Transverse colon (tissue), 4 donors: ENCODE data around the gene IFT88. TPM values are rescaled to one million over a fixed set of nuclear protein-coding genes. Genes with fewer than 3 reads are reported as not detected.

Source experiments
- DNase-seq: peaks from one replicate; pipeline ENCODE4 v3.0.0-alpha.2; 2019
- H3K27ac ChIP-seq, 4 donors: fragments of 200-600 bp; sonication (generic); 2 replicates each; pipeline ENCODE4 v1.5.1; 2016 to 2018; ENCODE audit warnings: inconsistent platforms in 4 of 4
- H3K27me3 ChIP-seq: fragments of 200-600 bp; sonication (generic); 2 replicates; pipeline ENCODE4 v1.5.1; 2017; ENCODE audit warnings: inconsistent platforms
- H3K36me3 ChIP-seq, 4 donors: fragments of 200-600 bp; sonication (generic); 2 replicates each; pipeline ENCODE4 v1.5.1; 2017 to 2019; ENCODE audit warnings: inconsistent platforms in 4 of 4
- H3K4me1 ChIP-seq, 4 donors: fragments of 200-600 bp; sonication (generic); 2 replicates each; pipeline ENCODE4 v1.5.1; 2017 to 2020; ENCODE audit warnings: inconsistent platforms in 4 of 4
- H3K4me3 ChIP-seq, 4 donors: fragments of 200-600 bp; sonication (generic); 1 replicate in 1 of 4; 2 replicates in 3 of 4; pipeline versions ENCODE4 v1.5.1 to v1.6.1; 2017 to 2019; ENCODE audit warnings: inconsistent platforms in 4 of 4
- H3K9me3 ChIP-seq, 2 donors: fragments of 200-600 bp; sonication (generic); 2 replicates each; pipeline ENCODE4 v1.5.1; 2017 to 2019; ENCODE audit warnings: inconsistent platforms in 2 of 2
- EP300 ChIP-seq: sonication (generic); formaldehyde crosslinking; IDR thresholded peaks from one replicate; pipeline ENCODE4 v1.6.1; 2017; ENCODE audit warnings: antibody characterized with exemption, low read depth
- POLR2A ChIP-seq: fragments of 450-650 bp; IDR thresholded peaks from one replicate; pipeline ENCODE4 v1.6.1; 2016; ENCODE audit warnings: antibody characterized with exemption, mild to moderate bottlenecking, moderate library complexity
- POLR2AphosphoS5 ChIP-seq, 3 donors: sonication (generic); formaldehyde crosslinking; IDR thresholded peaks; one replicate each; pipeline ENCODE4 v1.6.1; 2016; ENCODE audit warnings: antibody characterized with exemption in 3 of 3
- WGBS, 2 donors: methylation state at CpG; one replicate each; pipeline ENCODE4 v1.1.5; 2018; ENCODE audit warnings: low coverage in 1 of 2; 5-methylcytosine and 5-hydroxymethylcytosine counted together
- in situ Hi-C, 4 donors: fragments of 200-750 bp; cut with MboI; loops; one replicate each; pipeline versions ENCODE4 v1.15.0 to v1.15.1; 2017; ENCODE audit warnings: low sequenced_read_pairs in 3 of 4, low pct_ligation_motif_present in 1 of 4, low pct_unique_long_range_greater_than_20kb in 1 of 4
- intact Hi-C: fragments of 100-400 bp; cut with DNase I; formaldehyde crosslinking; loops from one replicate; pipeline ENCODE4 v1.15.1; 2023; ENCODE audit warnings: low total_unique reads
- total RNA-seq, 4 donors: library from RNA; depleted of rRNA; stranded (reverse); fragments of >200 nt; gene quantifications; one replicate each; pipeline ENCODE4 v1.1.0, GENCODE V29; 2016
- TF ChIP-seq, protein P1 (sequence below), 5 experiments: fragments of 200-600 bp in 3 of 5; fragments of 450-650 bp in 2 of 5; sonication (generic) in 3 of 5; IDR thresholded peaks; 1 replicate in 2 of 5; 2 replicates in 3 of 5; pipeline ENCODE4 v1.5.1; 2016 to 2017; ENCODE audit warnings: antibody characterized with exemption in 5 of 5, inconsistent platforms in 3 of 5, mild to moderate bottlenecking in 2 of 5, moderate library complexity in 1 of 5

Gene IFT88
- total RNA-seq, 4 donors from 2014 or later = 3.4 to 22.9 (median 16.6) TPM

GRCh38 chr13:20521364-20522115, 45.4 kb upstream of the IFT88 start:
- no peak overlapping the region for H3K4me3 ChIP-seq
- no peaks in the 10 kb centered on the region for H3K27me3 ChIP-seq
- in situ Hi-C loops (loop anchor here in 1 of 4 donors (25.0 kb wide), 1 partner anchor 166 kb away; no protein-coding TSS in a partner anchor), intact Hi-C loops (no loop called here)
- WGBS, 2 donors = 93 to 95% methylated on average over 5 of the region's 5 CpGs
- H3K4me1 ChIP-seq = peaks cover 3 to 24% (median 16%) of the 10 kb centered on the region in 4 donors
- H3K9me3 ChIP-seq = no peaks in the 10 kb centered on the region
- no peak overlapping the region for H3K27ac ChIP-seq
- TF ChIP-seq, protein P1, sequence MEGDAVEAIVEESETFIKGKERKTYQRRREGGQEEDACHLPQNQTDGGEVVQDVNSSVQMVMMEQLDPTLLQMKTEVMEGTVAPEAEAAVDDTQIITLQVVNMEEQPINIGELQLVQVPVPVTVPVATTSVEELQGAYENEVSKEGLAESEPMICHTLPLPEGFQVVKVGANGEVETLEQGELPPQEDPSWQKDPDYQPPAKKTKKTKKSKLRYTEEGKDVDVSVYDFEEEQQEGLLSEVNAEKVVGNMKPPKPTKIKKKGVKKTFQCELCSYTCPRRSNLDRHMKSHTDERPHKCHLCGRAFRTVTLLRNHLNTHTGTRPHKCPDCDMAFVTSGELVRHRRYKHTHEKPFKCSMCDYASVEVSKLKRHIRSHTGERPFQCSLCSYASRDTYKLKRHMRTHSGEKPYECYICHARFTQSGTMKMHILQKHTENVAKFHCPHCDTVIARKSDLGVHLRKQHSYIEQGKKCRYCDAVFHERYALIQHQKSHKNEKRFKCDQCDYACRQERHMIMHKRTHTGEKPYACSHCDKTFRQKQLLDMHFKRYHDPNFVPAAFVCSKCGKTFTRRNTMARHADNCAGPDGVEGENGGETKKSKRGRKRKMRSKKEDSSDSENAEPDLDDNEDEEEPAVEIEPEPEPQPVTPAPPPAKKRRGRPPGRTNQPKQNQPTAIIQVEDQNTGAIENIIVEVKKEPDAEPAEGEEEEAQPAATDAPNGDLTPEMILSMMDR (IDR thresholded peaks at IDR 0.05) = no peak
- TF ChIP-seq EP300 = no peak
- no peak for TF ChIP-seq POLR2A
- TF ChIP-seq POLR2AphosphoS5 (IDR thresholded peaks at IDR 0.05) = no peak
- no peak for DNase-seq
- H3K36me3 ChIP-seq = no peaks in the 10 kb centered on the region

- Histone ChIP-seq H3K36me3 (no peaks in the 10 kb centered on the region), H3K9me3 (no peaks in the 10 kb centered on the region), H3K4me3 (peak overlapping the region; percentile 85 to 92 (median 88)), H3K27ac (peak overlapping the region; percentile 84 to 92 (median 92)), H3K4me1 (peaks cover 7 to 29% (median 19%) of the 10 kb centered on the region in 4 donors), H3K27me3 (no peaks in the 10 kb centered on the region)
- TF ChIP-seq POLR2A (no peak), POLR2AphosphoS5 (IDR thresholded peaks at IDR 0.05) (peak in 2 of 3 donors; percentile 15 to 49)
- TF ChIP-seq, protein P1 (IDR thresholded peaks at IDR 0.05) = no peak
- in situ Hi-C loops = no loop called here
- intact Hi-C loops = no loop called here
- WGBS, 2 donors = 3 to 19% methylated on average over 10 to 37 of the region's 37 CpGs
- peak; percentile 57 for DNase-seq
These were observed 41.8 kb upstream of the IFT88 start for GRCh38 chr13:20525144-20525600.

DNA sequence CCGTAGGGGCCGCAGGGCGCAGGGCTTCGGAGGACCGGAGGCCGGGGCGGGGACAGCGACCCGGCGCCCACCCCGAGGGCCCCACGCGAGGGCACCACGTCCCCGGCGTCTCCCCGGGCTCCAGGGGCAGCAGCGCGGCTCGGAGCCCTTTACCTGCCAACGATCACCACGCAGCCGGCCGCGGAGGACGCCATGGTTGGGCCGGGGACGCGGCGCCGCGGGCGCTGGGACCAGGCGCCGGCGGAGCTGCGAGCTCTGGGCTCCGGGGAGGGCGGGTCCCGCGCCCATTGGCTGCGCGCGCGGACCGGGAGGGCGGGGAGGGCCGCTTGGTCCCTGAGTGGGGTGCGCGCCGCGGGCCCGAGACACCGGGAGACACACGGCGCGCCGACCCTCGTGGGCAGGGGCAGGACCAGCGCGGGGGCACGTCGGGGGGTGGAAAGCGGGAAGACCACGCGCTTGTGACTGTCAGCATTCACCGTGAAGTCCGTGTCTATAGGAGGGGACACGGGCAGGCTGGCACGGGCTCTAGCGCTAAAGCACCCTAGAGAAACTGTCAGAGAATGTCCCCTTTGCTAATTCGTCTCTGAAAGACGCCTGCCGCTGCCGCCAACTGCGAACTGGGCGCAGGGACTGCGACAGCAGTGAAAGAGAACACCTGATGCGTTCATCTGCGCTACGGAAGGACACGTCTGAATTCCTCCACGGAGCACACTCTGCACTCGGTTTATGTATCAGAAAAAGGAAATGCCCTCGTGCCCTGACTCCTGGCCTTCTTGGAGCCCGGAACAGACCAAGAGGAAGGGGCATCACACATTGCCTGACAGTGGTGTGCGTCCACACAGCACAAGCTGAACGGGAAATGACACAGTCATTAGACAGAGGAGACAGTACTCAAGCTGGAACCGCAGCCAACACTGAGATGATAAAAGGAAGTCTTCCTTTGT, 41.1 kb upstream of the IFT88 start, which contains the start of gene CRYL1:
TSS of gene CRYL1 (minus strand) at position 257 of the 944 bp plus-strand sequence. CDS start at position 194, 63 bp downstream.
- Histone ChIP-seq H3K4me3 (peak within 1 kb of the TSS; percentile 85 to 92 (median 88)), H3K9me3 (no peaks in the 10 kb centered on the region), H3K27ac (peak within 1 kb of the TSS; percentile 84 to 92 (median 92)), H3K27me3 (no peaks in the 10 kb centered on the region), H3K4me1 (peaks cover 7 to 28% (median 19%) of the 10 kb centered on the region in 4 donors), H3K36me3 (no peaks in the 10 kb centered on the region)
- intact Hi-C loops = no loop called here
- 0% methylated on average over 12 to 76 of the region's 89 CpGs for WGBS, 2 donors
- DNase-seq = peak; percentile 85
- TF ChIP-seq, protein P1 (IDR thresholded peaks at IDR 0.05) = no peak
- peak; percentile 61 to 69 (median 64) for TF ChIP-seq POLR2AphosphoS5 (IDR thresholded peaks at IDR 0.05)
- peak; percentile 61 for TF ChIP-seq POLR2A
- TF ChIP-seq EP300 = no peak
- in situ Hi-C loops = no loop called here

GRCh38 chr13:20526664-20527063, 40.3 kb upstream of the IFT88 start:
- no peak for DNase-seq
- intact Hi-C loops = no loop called here
- Histone ChIP-seq H3K27me3 (no peaks in the 10 kb centered on the region), H3K36me3 (no peaks in the 10 kb centered on the region), H3K9me3 (no peaks in the 10 kb centered on the region), H3K27ac (peak overlapping the region; percentile 84 to 92 (median 92)), H3K4me1 (peaks cover 7 to 28% (median 19%) of the 10 kb centered on the region in 4 donors), H3K4me3 (peak overlapping the region in 3 of 4 donors; percentile 85 to 92 (median 91))
- 29 to 45% methylated on average over 2 to 6 of the region's 6 CpGs for WGBS, 2 donors
- in situ Hi-C loops = no loop called here
- no peak for TF ChIP-seq POLR2A
- TF ChIP-seq, protein P1 (IDR thresholded peaks at IDR 0.05) = no peak
- no peak for TF ChIP-seq POLR2AphosphoS5 (IDR thresholded peaks at IDR 0.05)
- no peak for TF ChIP-seq EP300
